Measurements from ENCODE around the gene G3BP1. TPM values are rescaled to one million over a fixed set of nuclear protein-coding genes. Genes with fewer than 3 reads are reported as not detected.

G3BP1 gene
- total RNA-seq, 2 donors from 2014 or later, result 103 to 128 TPM

- DNase-seq (peak; percentile 65), ATAC-seq (peak; percentile 4 to 38)
- intact Hi-C loops (cut with DNase I), result no loop called here
Measured at GRCh38 chr5:151745071-151745705, 26.6 kb upstream of the G3BP1 start.

GRCh38 chr5:151750121-151750520 lies 21.6 kb upstream of the G3BP1 start:
- DNase-seq (no peak), ATAC-seq (no peak)
- intact Hi-C loops (cut with DNase I), result no loop called here

- ATAC-seq (no peak), DNase-seq (no peak)
- intact Hi-C loops (cut with DNase I), result no loop called here
Measured at GRCh38 chr5:151751091-151751490, 20.7 kb upstream of the G3BP1 start.

- no peak for DNase-seq
- intact Hi-C loops (cut with DNase I), result no loop called here
- ATAC-seq, result no peak
Measured at GRCh38 chr5:151751593-151751992, 20.2 kb upstream of the G3BP1 start.

GRCh38 chr5:151755383-151755782 lies 16.4 kb upstream of the G3BP1 start:
- no peak for DNase-seq

GRCh38 chr5:151757233-151758140 lies 14.3 kb upstream of the G3BP1 start:
- DNase-seq, result no peak
- intact Hi-C loops (cut with DNase I), result no loop called here
- ATAC-seq, result peak; percentile 8 to 13

More at GRCh38 chr5:151755383-151755782, 16.4 kb upstream of the G3BP1 start:
- intact Hi-C loops (cut with DNase I), result no loop called here
- no peak for ATAC-seq

- ATAC-seq (peak; percentile 45 to 60), DNase-seq (peak; percentile 40)
- intact Hi-C loops (cut with DNase I), result no loop called here
Measured at GRCh38 chr5:151758141-151758429, 13.7 kb upstream of the G3BP1 start.

GRCh38 chr5:151758430-151759241 lies 13.1 kb upstream of the G3BP1 start, which contains the start of gene ATOX1:
ATOX1 (minus strand) TSS chr5:151758631; CDS start chr5:151758551, 80 bp downstream.
- DNase-seq, result peak; percentile 93
- intact Hi-C loops (cut with DNase I), result no loop called here

GRCh38 chr5:151764801-151765200 lies 7.0 kb upstream of the G3BP1 start:
- DNase-seq, result no peak
- intact Hi-C loops (cut with DNase I), result no loop called here
- no peak for ATAC-seq

More at GRCh38 chr5:151758430-151759241, 13.1 kb upstream of the G3BP1 start, which contains the start of gene ATOX1:
- peak; percentile 100 for ATAC-seq

- no peak for ATAC-seq
- intact Hi-C loops (cut with DNase I), result no loop called here
- no peak for DNase-seq
Measured at GRCh38 chr5:151766975-151767374, 4.8 kb upstream of the G3BP1 start.

- ATAC-seq (peak; percentile 35 to 52), DNase-seq (peak; percentile 86)
- intact Hi-C loops (cut with DNase I), result no loop called here
Measured at GRCh38 chr5:151770383-151771258, 1.1 kb upstream of the G3BP1 start.

- DNase-seq (peak; percentile 49), ATAC-seq (peak; percentile 12 to 32)
- intact Hi-C loops (cut with DNase I), result no loop called here
Measured at GRCh38 chr5:151772029-151772845, 483 bp downstream of the G3BP1 start.

- DNase-seq (no peak), ATAC-seq (no peak)
- intact Hi-C loops (cut with DNase I), result no loop called here
Measured at GRCh38 chr5:151772846-151773561, 1.2 kb downstream of the G3BP1 start.

- ATAC-seq (no peak), DNase-seq (no peak)
- intact Hi-C loops (cut with DNase I), result no loop called here
Measured at GRCh38 chr5:151773951-151774350, 2.2 kb downstream of the G3BP1 start.

GRCh38 chr5:151775025-151775606 lies 3.4 kb downstream of the G3BP1 start:
- intact Hi-C loops (cut with DNase I), result no loop called here

GRCh38 chr5:151779531-151780125 lies 7.9 kb downstream of the G3BP1 start:
- DNase-seq (no peak), ATAC-seq (no peak)
- intact Hi-C loops (cut with DNase I), result no loop called here

More at GRCh38 chr5:151775025-151775606, 3.4 kb downstream of the G3BP1 start:
- DNase-seq (no peak), ATAC-seq (no peak)
